Stimulated activated CD4-positive, alpha-beta T cell treated with anti-CD3 and anti-CD28 coated beads, Interleukin-4, amount 100 ng/mL, for 1 hour (primary cell): ENCODE measurements around the gene CENPC.
"Not testable (repeated sequence)": the region's sequence is repeated elsewhere in the genome, so short reads cannot be mapped to it uniquely, and the experiment has no call there.

ENCODE experiments used
- DNase-seq: peaks from one replicate; pipeline ENCODE4 v3.0.0-alpha.2; 2020

Gene CENPC

DNA sequence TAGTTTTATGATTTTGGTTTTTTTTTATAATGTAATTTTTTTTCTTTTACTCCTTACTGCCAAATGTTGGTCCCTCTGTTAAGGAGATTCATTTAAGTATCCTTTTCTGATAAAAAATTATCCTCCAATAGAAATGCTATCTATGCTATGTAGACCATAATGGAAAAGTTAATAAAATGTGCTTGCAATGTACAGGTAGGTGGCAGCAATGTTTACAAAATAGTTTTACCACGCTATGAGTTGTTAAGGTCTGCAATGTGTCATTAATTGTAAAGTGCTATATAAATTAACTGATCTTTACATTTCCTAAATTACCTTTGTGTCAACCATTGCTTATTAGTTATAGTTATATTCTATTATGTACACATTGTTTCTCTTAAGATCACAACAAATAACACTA lies 3.8 kb upstream of the CENPC start:
- DNase-seq, result no peak

DNA sequence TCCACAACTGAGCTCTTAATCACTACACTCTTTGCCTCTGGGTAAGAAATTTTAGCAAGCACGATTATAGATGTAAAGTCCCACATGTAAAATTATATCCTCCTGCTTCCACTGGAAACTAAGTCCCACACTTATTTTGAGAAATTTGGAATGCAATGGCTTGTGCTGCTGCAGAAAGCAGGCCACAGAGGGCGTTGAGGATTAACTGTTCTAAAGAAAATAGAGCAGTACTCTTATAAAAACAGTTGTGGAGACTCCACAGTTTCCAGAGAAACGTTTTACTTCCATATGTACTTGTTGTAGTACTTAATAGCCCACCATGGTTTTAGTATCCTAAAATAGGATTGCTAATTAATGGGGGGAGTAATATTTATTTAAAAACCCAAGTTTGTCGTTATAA lies 1.7 kb upstream of the CENPC start:
- DNase-seq, result no peak

DNA sequence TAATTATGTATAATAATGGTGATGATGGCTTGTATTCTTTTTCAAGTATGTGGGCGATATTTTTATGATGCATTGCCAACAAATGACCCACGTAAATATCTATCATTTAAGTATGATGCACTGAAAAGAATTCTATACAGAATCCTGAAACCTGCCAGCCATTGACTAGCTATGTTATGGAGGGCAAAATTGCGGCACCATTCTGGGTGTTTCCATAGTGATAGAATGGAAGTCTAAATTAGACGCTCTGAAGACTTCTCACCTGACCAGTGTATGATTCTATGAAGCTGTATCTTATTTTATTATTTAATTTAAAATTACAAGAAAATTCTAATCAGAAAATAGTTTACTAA lies 677 bp upstream of the CENPC start:
- DNase-seq, result no peak

DNA sequence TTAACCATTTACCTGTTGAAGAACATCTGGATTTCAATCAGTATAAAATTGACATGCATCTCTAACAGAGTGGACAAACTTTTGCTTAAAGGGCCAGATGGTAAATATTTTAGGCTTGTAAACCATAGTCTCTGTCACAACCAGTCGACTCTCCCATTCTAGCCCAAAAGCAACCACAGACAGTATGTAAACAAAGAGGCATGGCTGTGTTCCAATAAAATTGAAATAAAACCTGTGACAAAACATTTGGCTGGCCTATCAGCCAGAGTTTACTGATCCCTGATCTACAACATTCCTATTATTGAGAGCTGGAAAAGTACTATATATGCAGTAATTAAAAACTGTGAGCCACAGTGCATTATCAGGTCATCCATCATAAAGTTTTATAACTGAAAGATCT lies 3.2 kb downstream of the CENPC start:
- no peak for DNase-seq

DNA sequence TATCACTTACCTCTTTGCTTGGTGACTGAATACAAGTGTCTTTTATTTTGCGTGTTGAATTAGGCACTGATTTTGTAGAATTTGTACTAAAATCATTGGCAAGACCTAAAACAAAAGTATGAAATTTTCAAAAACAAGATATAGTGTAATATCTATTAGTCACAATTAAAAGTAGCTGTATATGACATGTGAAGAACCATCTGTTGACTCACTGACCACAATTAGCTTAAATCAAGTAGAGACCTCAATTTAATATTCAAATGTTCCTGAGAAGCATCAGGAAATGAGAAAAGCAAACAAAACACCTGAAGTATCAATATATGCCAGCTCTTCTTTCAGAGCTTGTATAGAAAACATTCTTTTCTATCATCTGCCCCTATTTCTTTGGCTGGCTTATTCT lies 5.5 kb downstream of the CENPC start:
- no peak for DNase-seq

DNA sequence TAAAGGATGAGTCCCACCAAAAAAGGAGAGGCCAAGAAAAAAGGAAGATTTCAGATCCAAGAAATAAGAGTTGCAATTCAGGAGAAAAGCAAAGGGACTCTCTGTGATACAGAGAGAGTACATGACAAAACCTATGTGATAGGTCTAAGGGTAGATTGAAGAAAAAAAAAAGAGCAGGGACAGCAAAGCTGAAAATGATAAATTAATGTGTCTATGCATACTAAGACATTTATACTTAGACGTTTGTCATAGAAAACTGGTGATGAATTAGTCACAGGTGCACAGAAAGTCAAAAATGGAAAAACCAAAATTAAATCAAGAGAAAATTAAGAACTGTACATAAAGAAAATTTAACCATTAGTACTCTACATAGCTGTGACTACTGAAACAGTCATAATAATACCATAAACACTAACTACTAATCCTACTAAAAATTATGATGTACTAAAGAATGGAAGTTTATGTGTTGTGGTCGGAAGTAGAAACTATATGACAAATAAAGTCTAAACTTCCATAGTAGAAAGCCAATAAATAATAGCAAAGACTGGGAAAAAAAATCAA lies 9.9 kb downstream of the CENPC start:
- DNase-seq, result no peak

DNA sequence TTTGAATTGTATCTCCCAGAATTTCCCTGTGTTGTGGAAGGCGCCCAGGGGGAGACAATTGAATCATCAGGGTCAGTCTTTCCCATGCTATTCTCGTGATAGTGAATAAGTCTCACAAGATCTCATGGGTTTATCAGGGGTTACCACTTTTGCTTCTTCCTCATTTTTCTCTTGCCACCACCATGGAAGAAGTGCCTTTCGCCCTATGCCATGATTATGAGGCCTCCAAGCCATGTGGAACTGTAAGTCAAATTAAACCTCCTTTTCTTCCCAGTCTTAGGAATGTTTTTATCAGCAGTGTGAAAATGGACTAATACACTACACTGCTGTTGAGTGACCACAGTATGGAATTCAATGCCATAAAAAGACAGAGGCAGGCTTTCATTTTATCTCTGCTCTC lies 12.2 kb downstream of the CENPC start:
- DNase-seq, result no peak

DNA sequence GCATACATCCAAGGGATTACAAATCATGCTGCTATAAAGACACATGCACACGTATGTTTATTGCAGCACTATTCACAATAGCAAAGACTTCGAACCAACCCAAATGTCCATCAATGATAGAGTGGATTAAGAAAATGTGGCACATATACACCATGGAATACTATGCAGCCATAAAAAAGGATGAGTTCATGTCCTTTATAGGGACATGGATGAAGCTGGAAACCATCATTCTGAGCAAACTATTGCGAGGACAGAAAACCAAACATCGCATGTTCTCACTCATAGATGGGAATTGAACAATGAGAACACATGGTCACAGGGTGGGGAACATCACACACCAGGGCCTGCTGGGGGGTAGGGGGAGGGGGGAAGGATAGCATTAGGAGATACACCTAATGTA lies 12.9 kb downstream of the CENPC start:
- DNase-seq, result not testable (repeated sequence)

DNA sequence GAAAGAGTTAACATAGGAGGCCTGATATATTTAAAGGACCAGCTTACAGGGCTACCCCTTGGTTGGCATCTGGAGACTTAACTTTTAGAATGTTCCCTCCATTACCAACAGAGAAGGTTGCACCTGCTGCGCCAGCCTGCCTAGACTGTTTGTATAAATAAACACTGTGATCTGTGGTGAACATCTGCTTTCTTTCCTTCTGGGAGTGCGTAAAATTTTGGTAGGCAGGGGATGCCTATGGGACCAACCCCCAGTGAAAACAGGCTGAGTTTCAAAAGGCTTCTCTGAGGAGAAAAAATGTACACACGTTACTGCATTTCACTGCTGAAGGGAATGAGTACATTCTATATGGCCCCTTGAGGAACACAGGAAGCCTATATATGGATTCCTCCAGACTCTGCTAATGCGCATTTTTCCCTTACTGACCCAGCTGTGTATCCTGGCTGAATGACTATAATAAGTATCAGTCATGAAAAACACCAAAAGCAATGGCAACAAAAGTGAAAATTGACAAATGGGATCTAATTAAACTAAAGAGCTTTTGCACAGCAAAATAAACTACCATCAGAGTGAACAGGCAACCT lies 13.8 kb downstream of the CENPC start:
- DNase-seq, result no peak

DNA sequence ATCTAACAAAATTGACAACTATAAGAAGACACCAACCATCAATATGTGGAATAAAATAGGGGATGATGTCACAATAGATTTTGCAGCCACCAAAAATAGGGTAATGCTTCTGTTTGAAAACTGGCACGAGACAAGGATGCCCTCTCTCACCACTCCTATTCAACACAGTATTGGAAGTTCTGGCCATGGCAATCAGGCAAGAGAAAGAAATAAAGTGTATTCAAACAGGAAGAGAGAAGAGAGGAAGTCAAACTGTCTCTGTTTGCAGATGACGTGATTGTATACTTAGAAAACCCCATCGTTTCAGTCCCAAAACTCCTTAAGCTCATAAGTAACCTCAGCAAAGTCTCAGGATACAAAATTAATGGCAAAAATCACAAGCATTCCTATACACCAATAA lies 21.2 kb downstream of the CENPC start:
- DNase-seq, result not testable (repeated sequence)

DNA sequence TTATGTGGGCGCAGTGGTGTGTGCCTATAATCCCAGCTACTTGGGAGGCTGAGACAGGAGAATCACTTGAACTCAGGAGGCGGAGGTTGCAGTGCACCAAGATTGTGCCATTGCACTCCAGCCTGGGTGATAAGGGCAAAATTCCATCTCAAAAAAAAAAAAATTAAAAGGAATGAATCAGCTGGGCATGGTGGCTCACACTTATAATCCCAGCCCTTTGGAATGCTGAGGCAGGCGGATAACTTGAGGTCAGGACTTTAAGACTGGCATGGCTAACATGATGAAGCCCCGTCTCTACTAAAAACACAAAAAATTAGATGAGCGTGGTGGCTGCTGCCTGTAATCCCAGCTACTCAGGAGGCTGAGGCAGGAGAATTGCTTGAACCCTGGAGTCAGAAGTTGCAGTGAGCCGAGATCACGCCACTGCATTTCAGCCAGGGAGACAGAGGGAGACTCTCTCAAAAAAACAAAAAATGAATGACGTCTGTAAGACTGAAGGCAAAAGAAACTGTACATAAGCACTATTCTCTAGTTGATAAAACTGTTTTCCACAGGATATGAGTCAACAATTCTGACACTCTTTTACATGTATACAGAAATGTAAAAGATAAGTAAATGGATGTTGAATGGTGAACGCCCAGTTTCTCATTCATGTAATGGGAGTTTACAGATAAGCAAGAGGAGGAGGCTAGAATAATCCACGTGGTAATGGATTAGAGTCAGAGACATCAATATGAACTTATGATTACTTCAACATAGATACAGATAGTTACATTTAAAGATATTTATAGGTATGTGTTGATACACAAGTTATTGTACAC lies 22.2 kb downstream of the CENPC start:
- no peak for DNase-seq

DNA sequence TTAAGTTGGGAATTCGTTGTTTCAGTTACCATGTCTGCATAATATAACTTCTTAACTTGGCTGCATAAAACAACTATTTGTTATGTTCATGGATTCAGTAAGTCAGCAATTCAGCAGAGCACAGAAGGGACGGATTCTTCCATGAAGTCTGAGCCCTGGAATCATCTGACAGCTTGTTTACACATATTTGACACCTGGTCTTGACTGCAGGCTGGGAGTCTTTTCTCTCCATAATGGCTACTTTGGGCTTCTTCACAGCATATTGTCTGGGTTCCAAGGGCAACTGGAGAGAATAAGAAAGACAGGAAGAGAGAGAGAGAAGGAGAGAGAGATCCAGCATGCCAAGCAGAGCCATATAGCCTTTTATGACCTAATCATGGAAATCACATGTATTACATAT lies 23.1 kb downstream of the CENPC start:
- DNase-seq, result no peak

DNA sequence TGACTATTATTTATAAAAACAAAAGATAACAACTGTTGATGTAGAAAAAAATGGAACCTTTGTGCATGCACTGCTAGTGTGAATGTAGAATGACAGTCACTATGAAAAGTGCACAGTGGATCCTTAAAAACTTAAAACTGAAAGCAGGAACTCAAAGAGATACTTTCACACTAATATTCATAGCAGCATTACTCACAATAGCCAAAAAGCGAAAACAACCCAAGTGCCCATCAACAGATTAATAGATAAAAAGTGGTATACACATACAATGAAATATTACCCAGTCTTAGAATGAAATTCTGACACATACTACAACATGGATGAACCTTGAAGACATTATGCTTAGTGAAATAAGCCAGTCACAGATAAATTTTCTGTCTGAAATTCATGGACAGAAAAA lies 23.8 kb downstream of the CENPC start:
- no peak for DNase-seq

DNA sequence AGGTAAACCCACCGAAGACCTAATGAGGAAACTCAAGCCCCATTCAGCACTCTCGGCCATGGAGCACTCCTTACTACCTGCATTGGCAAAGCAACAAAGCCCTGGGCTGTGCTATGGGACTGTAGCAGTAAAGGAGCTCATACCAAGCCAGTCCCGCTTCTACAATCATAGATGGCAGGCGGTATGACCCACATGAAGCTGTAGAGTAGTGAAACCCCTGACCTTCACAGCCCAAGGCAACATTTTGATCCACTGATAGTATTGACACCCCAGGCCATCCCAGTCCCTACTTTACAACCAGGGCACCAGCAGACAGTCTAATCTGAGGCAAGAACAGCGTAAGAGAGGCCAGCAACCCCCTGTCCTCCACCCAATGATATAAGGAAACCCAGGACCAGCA lies 25.2 kb downstream of the CENPC start:
- no peak for DNase-seq

DNA sequence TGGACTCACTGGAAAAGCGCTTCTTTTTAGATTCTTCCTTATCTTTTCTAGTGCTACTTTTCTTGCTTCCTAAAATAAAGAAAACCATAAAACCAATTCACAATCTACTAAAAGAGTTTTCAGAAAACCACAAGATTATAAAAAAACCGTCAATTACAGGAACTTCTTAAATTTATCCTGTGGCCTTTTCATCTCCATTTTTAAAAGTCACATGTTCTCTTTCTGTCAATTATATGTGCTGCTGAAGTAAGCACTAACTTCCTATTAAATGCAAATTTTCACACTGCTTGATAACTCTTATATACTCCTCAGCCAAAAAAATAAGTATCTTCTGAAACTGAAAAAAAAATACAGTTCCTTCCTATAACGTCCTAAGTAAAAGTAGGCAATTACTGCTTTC lies 32.8 kb downstream of the CENPC start:
- no peak for DNase-seq

DNA sequence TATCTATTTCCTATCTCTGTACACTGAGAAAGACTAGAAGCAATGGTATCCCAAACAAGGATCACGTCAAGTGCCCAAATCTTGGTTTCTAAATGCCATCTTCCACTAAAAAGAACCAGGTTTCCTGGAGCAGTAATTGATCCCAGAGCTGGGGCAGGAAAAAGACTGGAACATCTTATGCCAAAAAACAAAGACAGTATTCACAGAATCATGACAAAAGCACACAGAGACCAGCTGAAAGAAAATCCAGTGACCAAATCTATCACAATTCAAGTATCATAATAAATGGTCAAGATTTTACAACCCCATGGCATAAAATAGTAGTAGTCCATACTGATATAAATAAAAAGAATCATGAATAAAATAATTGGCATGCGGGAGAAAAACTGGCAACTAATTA lies 44.9 kb downstream of the CENPC start:
- no peak for DNase-seq

DNA sequence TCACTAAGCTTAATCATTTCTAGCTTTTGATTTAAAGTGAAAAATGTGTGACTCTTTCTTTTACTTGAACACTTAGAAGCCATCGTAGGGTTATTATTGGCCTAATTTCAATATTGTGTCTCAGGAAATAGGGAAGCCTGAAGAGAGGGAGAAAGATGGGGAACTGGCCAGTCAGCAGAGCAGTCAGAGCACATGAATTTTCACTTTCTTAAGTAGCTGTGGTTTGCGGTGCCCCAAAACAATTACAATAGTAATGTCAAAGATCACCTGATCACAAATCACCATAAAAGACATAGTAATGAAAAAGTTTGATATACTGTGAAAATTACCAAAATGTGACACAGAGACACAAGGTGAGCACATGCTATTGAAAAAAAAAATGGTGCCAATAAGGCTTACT lies 45.5 kb downstream of the CENPC start:
- no peak for DNase-seq

DNA sequence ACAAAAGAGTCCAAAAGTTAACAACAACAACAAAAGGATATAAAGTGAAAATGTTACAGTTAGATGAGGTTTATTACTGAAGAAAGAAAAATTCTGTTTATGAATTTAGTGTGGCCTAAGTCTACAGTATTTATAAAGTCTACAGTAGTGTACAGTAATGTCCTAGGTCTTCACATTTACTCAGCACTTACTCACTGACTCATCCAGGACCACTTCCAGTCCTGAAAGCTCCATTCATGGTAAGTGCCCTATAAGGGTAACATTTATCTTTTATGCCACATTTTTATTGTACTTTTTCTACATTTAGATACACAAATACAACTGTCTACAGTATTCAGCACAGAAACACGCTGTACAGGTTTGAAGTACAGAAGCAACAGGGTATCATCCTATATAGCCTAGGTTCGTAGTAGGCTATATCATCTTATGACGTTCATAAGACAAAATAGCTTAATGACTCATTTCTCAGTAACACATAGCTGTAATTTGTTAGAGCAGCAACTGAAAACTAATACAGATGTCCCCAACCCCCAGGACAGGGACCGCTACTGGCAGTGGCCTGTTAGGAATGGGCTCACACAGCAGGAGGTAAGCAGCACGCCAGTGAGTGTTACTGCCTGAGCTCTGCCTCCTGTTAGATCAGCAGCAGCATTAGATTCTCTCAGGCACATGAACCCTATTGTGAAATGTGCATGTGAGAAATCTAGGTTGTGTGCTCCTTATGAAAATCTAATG lies 61.3 kb downstream of the CENPC start:
- no peak for DNase-seq

DNA sequence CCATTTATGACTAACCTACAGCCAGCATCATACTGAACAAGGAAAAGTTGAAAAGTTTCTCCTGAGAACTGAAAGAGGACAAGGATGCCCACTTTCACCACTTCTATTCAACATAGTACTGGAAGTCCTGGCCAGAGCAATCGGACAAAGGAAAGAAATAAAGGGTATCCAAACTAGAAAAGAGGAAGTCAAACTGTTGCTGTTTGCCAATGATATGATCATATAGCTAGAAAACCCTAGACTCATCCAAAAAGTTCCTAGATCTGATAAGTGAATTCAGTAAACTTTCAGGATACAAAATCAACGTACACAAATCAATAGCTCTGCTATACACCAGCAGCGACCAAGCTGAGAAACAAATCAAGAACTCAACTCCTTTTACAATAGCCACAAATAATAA lies 64.5 kb downstream of the CENPC start:
- DNase-seq, result no peak

DNA sequence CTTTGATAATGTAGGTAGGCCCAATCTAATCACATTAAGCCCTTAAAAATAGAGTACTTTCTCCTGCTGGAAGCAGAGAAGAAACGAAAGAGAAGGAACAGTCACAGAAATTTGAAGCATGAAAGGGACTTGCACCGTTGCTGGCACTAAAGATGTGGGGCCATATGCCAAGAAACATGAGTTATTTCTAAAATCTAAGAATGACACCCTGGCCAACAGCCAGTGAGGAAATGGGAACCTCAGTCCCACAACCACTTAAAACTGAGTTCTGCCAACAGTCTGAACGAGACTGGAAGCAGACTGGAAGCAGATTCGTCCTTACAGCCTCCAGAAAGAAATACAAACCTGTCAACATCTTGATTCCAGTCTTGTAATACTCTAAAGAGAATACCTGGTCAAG lies 70.1 kb downstream of the CENPC start:
- DNase-seq, result no peak

DNA sequence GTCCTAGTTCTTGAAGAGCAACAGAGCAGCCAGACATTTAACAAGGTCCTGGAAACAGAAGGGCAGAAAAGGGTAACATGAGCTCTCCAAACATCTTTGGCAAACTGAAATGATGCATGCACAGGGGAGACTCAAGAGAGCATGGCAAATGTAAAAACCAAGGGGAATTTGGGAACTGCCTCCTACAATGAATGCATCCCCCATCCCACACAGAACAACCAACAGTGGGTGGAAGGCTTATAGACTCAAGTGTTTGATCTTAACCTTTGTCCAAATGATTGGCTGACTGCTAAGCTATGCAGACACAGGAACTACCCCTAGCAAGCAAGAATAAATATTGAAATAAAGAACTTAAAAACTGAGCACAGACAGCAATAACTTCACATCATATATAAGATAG lies 74.4 kb downstream of the CENPC start:
- no peak for DNase-seq

DNA sequence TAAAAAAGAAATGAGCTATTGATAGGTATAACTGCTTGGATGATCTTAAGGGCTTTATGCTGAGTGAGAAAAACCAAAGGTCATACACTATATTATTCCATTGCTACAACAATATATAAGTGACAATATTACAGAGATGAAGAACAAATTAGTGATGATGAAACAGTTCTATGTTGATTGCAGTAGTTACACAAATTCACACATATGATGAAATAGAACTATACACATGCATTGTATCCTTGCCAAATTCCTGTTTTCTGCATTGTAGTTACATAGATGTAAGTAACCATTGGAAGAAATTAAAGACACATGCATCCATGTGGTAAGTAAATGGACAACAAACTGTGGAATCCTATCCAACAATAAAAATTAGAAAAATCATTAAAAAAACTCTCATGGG lies 76.5 kb downstream of the CENPC start:
- no peak for DNase-seq

DNA sequence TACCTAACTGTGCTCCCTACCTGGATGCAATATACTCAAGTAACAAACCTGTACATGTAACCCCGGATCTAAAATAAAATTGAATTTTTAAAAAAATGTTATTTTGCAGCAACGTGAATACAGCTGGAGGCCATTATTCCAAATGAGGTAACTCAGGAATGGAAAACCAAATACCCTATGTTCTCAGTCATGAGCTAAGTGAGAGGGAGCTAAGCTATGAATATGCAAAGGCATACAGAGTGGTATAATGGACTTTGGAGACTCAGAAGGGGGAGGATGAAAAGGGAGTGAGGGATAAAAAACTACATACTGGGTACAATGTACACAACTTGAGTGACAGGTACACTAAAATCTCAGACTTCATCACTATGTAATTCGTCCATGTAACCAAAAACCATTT lies 78.6 kb downstream of the CENPC start:
- no peak for DNase-seq

DNA sequence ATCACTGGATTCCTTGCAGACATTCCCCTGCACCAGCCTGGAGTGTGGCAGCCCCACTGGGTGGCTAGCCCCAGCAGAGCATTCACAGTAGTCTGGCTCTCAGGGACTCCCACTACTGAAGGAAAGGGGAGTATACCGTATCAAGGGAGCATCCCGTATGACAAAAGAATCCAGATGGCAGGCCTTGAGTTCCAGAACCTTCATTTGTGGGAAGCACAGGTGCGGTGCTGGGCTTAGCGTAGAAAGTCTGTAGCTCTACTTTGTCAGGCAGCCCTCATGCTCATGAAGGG lies 79.6 kb downstream of the CENPC start:
- DNase-seq, result no peak
